Thoracic aorta (tissue), 2 donors: ENCODE results near the gene ZNF282. TPM values are rescaled to one million over a fixed set of nuclear protein-coding genes. Genes with fewer than 3 reads are reported as not detected.

Experiments used
- ATAC-seq: fragments of 150-250 bp; one replicate; pipeline ENCODE4 v1.8.0; 2017; ENCODE audit warnings: low read depth; ENCODE audit not compliant: insufficient number of reproducible peaks, low FRiP score
- DNase-seq: peaks from one replicate; pipeline ENCODE4 v3.0.0-alpha.2; 2020; ENCODE audit warnings: low spot score
- H3K27ac ChIP-seq, 2 donors: fragments of 200-600 bp; sonication (generic); 1 replicate in 1 of 2; 2 replicates in 1 of 2; pipeline ENCODE4 v1.5.1; 2016; ENCODE audit warnings: mild to moderate bottlenecking in 2 of 2, moderate library complexity in 2 of 2
- H3K27me3 ChIP-seq: fragments of 200-600 bp; sonication (generic); replicated peaks from 2 replicates; pipeline ENCODE4 v1.6.0; 2016; ENCODE audit warnings: mild to moderate bottlenecking; ENCODE audit not compliant: insufficient read depth
- H3K36me3 ChIP-seq: fragments of 200-600 bp; sonication (generic); one replicate; pipeline ENCODE4 v1.5.1; 2016
- H3K4me1 ChIP-seq, 2 donors: fragments of 200-600 bp; sonication (generic); 1 replicate in 1 of 2; 2 replicates in 1 of 2; pipeline versions ENCODE4 v1.5.1 to v1.6.0; 2016; ENCODE audit warnings: low read depth in 2 of 2, mild to moderate bottlenecking in 1 of 2; ENCODE audit not compliant: control insufficient read depth in 1 of 2
- H3K4me3 ChIP-seq: fragments of 200-600 bp; sonication (generic); 2 replicates; pipeline ENCODE4 v1.5.1; 2016; ENCODE audit warnings: mild to moderate bottlenecking
- H3K9me3 ChIP-seq: fragments of 200-600 bp; sonication (generic); 2 replicates; pipeline ENCODE4 v1.5.1; 2016
- total RNA-seq, 2 donors: library from RNA; depleted of rRNA; stranded (reverse); fragments of >200 nt; gene quantifications; one replicate each; pipeline versions ENCODE4 v1.1.0 to v1.2.3, GENCODE V29; 2016
- TF ChIP-seq, protein P1 (sequence below): fragments of 200-600 bp; sonication (generic); IDR thresholded peaks from one replicate; pipeline ENCODE4 v1.5.1; 2019; ENCODE audit warnings: antibody characterized with exemption

ZNF282 gene
- total RNA-seq, 2 donors from 2014 or later, result 11.1 to 20.7 TPM

DNA sequence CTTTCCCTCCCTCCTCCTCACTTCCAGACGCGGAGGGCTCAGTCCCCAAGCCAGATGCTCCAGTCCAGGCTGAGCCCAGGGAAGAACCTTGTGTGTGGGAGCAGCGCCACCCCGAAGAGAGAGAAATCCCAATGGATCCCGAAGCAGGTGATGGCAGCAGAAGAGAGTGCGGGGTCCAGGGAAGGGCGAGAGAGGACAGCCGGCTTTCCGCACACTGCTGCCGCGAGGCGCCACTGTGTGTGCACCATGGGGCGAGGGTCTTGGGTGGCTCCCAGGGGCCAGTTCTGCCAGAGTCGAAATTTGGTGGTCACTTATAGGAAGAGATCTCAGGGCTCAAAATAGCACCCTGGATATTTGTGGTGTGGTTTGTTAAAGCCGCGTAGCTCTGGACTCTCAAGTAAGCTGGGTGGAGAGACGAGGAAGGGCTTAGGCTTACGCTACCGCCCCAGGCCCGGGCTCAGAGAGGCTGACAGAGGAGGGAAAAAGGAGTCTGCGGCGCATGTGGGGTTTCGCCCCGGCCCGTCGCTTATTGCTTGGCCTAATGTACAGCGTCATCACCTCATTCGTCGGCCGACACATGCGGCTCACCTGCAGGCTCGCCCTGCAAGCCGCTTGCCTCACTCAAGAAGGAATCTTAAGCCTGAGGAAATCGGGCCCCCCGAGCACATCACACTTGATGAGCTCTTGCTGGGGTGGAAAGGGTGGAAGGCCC is 12.1 kb downstream of the ZNF282 start:
- Histone ChIP-seq H3K9me3 (no peaks in the 10 kb centered on the region), H3K36me3 (peaks cover 60% of the 10 kb centered on the region), H3K27me3 (no peaks in the 10 kb centered on the region), H3K4me1 (no peaks in the 10 kb centered on the region), H3K4me3 (no peak overlapping the region), H3K27ac (no peak overlapping the region)
- DNase-seq (no peak), ATAC-seq (no peak)
- TF ChIP-seq, protein P1, sequence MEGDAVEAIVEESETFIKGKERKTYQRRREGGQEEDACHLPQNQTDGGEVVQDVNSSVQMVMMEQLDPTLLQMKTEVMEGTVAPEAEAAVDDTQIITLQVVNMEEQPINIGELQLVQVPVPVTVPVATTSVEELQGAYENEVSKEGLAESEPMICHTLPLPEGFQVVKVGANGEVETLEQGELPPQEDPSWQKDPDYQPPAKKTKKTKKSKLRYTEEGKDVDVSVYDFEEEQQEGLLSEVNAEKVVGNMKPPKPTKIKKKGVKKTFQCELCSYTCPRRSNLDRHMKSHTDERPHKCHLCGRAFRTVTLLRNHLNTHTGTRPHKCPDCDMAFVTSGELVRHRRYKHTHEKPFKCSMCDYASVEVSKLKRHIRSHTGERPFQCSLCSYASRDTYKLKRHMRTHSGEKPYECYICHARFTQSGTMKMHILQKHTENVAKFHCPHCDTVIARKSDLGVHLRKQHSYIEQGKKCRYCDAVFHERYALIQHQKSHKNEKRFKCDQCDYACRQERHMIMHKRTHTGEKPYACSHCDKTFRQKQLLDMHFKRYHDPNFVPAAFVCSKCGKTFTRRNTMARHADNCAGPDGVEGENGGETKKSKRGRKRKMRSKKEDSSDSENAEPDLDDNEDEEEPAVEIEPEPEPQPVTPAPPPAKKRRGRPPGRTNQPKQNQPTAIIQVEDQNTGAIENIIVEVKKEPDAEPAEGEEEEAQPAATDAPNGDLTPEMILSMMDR, result no peak

DNA sequence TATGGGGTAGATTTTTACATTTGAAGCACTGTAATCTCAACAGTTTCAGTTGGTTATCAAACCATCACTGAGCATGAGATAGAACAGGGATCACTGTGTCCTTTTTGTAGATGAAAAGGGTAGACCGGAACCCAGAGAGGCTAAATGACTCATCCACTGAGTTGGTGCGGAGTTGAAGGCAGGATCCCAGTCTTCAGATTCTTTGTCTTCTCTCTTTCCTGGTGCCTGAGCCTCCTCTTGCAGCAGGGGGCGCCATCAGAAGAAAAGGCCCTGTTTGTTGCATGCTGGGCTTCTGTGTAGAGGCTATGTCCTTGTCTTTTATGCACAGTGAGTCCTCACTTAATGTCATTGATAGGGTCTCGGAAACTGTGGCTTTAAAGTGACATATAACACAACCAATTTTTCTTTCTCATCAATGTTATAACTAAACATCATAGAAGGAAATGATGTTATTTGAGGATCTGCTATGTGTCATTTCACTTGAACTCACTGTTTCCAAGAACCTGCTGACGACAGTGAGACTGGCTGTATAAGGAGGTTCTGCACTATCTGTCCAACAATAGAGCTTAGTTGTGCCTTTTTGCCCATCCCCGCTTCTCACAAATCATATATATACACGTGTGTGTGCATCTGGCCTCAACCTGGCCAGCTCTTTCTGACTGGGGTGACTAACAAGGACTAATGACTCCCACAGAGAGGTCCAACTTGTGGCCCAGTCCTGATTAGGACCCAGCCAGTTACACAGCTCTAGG is 14.3 kb downstream of the ZNF282 start:
- no peaks in the 10 kb centered on the region for H3K27me3 ChIP-seq
- TF ChIP-seq, protein P1, result no peak
- ATAC-seq, result no peak
- no peak for DNase-seq
- no peak overlapping the region for H3K4me3 ChIP-seq
- H3K36me3 ChIP-seq, result peaks cover 67% of the 10 kb centered on the region
- H3K27ac ChIP-seq, result no peak overlapping the region
- H3K9me3 ChIP-seq, result no peaks in the 10 kb centered on the region
- H3K4me1 ChIP-seq, result no peaks in the 10 kb centered on the region

DNA sequence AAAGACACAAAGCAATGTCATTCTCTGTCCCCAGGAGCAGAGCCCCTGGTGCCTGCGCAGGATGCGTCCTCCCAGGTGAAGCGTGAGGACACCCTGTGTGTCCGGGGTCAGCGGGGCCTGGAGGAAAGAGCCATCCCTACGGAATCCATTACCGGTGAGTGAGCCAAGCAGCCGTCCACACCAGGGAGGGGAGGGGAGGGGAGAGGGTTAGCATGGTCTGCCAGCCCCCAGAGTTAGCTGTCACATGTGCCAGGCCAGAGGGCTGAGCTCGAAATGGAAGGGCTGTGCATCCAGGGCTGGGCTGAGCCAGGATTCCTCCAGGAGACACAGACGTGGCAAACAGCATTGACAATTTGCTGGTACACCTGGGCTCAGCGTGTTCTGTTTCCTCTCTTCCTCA is 15.2 kb downstream of the ZNF282 start:
- H3K4me3 ChIP-seq, result no peak overlapping the region
- no peaks in the 10 kb centered on the region for H3K27me3 ChIP-seq
- no peak overlapping the region for H3K27ac ChIP-seq
- ATAC-seq (no peak), DNase-seq (no peak)
- TF ChIP-seq, protein P1, result no peak
- no peaks in the 10 kb centered on the region for H3K9me3 ChIP-seq
- H3K4me1 ChIP-seq, result no peaks in the 10 kb centered on the region
- H3K36me3 ChIP-seq, result peaks cover 74% of the 10 kb centered on the region

DNA sequence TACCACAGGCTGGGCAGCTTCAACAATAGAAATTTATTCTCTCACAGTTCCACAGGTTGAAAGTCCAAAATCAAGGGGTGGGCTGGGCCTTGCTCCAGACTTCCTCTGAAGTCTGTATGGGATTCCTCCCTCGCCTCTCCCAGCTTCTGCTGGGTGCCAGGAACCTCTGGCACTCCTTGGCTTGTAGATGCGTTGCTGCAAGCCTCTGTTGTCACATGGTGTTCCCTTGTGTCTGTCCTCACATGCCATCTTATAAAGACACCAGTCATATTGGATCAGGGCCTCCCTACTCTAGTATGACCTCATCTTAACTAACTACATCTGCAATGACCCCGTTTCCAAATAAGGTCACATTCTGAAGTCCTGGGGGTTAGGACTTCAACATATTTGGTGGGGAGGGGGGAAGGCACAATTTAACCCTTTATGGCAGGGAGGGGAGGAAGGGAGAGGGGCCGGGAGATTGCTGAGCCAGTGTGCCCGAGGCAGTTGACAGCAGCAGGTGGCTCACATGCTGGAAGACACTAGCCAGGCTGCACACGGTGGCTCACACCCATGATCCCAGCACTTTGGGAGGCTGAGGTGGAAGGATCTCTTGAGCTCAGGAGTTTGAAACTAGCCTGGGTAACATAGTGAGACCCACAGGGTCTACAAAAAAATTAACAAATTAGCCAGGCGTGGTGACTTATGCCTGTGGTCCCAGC is 18.8 kb downstream of the ZNF282 start:
- H3K9me3 ChIP-seq, result no peaks in the 10 kb centered on the region
- ATAC-seq (no peak), DNase-seq (no peak)
- peaks cover 78% of the 10 kb centered on the region for H3K36me3 ChIP-seq
- no peak overlapping the region for H3K27ac ChIP-seq
- TF ChIP-seq, protein P1, result no peak
- no peaks in the 10 kb centered on the region for H3K27me3 ChIP-seq
- no peaks in the 10 kb centered on the region for H3K4me1 ChIP-seq
- no peak overlapping the region for H3K4me3 ChIP-seq

DNA sequence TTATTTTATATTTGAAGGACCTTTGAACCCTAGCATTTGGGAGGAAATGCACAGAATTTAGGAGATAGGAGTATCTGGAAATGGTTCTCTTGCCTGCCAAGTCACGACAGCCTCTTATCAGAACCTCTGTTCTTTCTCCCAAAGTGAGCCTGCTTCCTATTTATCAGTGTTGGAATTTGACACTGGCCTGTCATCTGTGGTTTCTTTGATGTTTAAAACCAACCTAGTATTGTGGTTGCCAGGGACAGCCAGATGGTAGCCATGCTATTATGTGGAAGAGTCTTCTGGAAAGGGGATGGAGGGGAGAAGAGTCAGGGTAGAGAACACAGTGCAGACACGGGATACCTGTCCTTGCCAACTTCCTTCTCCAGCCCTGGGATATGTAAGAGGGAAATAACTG is 21.1 kb downstream of the ZNF282 start:
- no peaks in the 10 kb centered on the region for H3K4me1 ChIP-seq
- TF ChIP-seq, protein P1, result no peak
- H3K27me3 ChIP-seq, result no peaks in the 10 kb centered on the region
- H3K4me3 ChIP-seq, result no peak overlapping the region
- no peaks in the 10 kb centered on the region for H3K9me3 ChIP-seq
- no peak for ATAC-seq
- no peak overlapping the region for H3K27ac ChIP-seq
- no peak for DNase-seq
- peaks cover 75% of the 10 kb centered on the region for H3K36me3 ChIP-seq
